GM21576 (cell line): Measurements from ENCODE around the gene CAV1.

ENCODE experiments used
- ATAC-seq: cut with Tn5 transposase; IDR thresholded peaks from one replicate; pipeline ENCODE4 v1.9.1; 2021; ENCODE audit warnings: mild to moderate bottlenecking, moderate library complexity; ENCODE audit not compliant: unreplicated experiment

Gene CAV1

GRCh38 chr7:116528008-116528789 lies 3.4 kb downstream of the CAV1 start:
- ATAC-seq, result no peak

GRCh38 chr7:116529250-116529649 lies 4.4 kb downstream of the CAV1 start:
- ATAC-seq, result no peak

- ATAC-seq, result no peak
Observed at GRCh38 chr7:116530107-116530820, 5.4 kb downstream of the CAV1 start.

GRCh38 chr7:116532102-116532688 lies 7.4 kb downstream of the CAV1 start:
- ATAC-seq, result no peak

GRCh38 chr7:116534790-116535189 lies 10.0 kb downstream of the CAV1 start:
- ATAC-seq, result no peak

GRCh38 chr7:116535416-116535815 lies 10.6 kb downstream of the CAV1 start:
- ATAC-seq, result no peak

- no peak for ATAC-seq
Observed at GRCh38 chr7:116538138-116538537, 13.3 kb downstream of the CAV1 start.

GRCh38 chr7:116539879-116540278 lies 15.0 kb downstream of the CAV1 start:
- no peak for ATAC-seq

GRCh38 chr7:116540743-116541142 lies 15.9 kb downstream of the CAV1 start:
- no peak for ATAC-seq

- no peak for ATAC-seq
Observed at GRCh38 chr7:116541951-116542350, 17.1 kb downstream of the CAV1 start.

GRCh38 chr7:116542618-116543017 lies 17.8 kb downstream of the CAV1 start:
- no peak for ATAC-seq

GRCh38 chr7:116543664-116544063 lies 18.8 kb downstream of the CAV1 start:
- ATAC-seq, result no peak

GRCh38 chr7:116544487-116544886 lies 19.7 kb downstream of the CAV1 start:
- ATAC-seq, result no peak

- no peak for ATAC-seq
Observed at GRCh38 chr7:116545411-116545993, 20.7 kb downstream of the CAV1 start.

GRCh38 chr7:116546054-116546453 lies 21.2 kb downstream of the CAV1 start:
- ATAC-seq, result no peak

GRCh38 chr7:116546916-116547315 lies 22.1 kb downstream of the CAV1 start:
- ATAC-seq, result no peak

GRCh38 chr7:116547347-116547746 lies 22.5 kb downstream of the CAV1 start:
- no peak for ATAC-seq

- peak; percentile 95 for ATAC-seq
Observed at GRCh38 chr7:116548506-116548905, 23.7 kb downstream of the CAV1 start.

GRCh38 chr7:116549370-116549769 lies 24.5 kb downstream of the CAV1 start:
- no peak for ATAC-seq

- no peak for ATAC-seq
Observed at GRCh38 chr7:116551692-116552091, 26.9 kb downstream of the CAV1 start.

GRCh38 chr7:116552602-116553001 lies 27.8 kb downstream of the CAV1 start:
- ATAC-seq, result no peak
